HepG2 (cell line): Measurements from ENCODE around the gene RBM34. TPM values are rescaled to one million over a fixed set of nuclear protein-coding genes. Genes with fewer than 3 reads are reported as not detected.

Source experiments
- ATF1 ChIP-seq: IDR thresholded peaks from 2 replicates; pipeline ENCODE4 v1.6.1; 2016; ENCODE audit warnings: mild to moderate bottlenecking, control low read depth
- CBFB ChIP-seq: sonication (generic); formaldehyde crosslinking; IDR thresholded peaks from 2 replicates; pipeline ENCODE4 v1.4.0; 2020; ENCODE audit warnings: missing genetic modification reagents
- CBX1 ChIP-seq: IDR thresholded peaks from one replicate; pipeline ENCODE4 v1.6.1; 2016; ENCODE audit warnings: antibody characterized with exemption, low read depth
- ELK4 ChIP-seq: sonication (generic); formaldehyde crosslinking; IDR thresholded peaks from 2 replicates; pipeline ENCODE4 v1.9.0; 2021; ENCODE audit warnings: missing genetic modification reagents, borderline replicate concordance
- HMGA1 ChIP-seq: sonication (generic); formaldehyde crosslinking; conservative IDR thresholded peaks from 2 replicates; pipeline ENCODE4 v1.4.0; 2020; ENCODE audit warnings: missing genetic modification reagents
- JUND ChIP-seq: sonication (generic); formaldehyde crosslinking; IDR thresholded peaks from 2 replicates; pipeline ENCODE4 v1.8.0; 2022; ENCODE audit warnings: mild to moderate bottlenecking, missing genetic modification reagents
- REL ChIP-seq: sonication (generic); formaldehyde crosslinking; conservative IDR thresholded peaks from 2 replicates; pipeline ENCODE4 v1.8.0; 2022; ENCODE audit warnings: mild to moderate bottlenecking, missing genetic modification reagents, moderate library complexity
- SALL2 ChIP-seq: sonication (generic); formaldehyde crosslinking; IDR thresholded peaks from 2 replicates; pipeline ENCODE4 v1.8.1; 2023; ENCODE audit warnings: mild to moderate bottlenecking, missing genetic modification reagents, inconsistent platforms
- TGIF2 ChIP-seq: IDR thresholded peaks from 2 replicates; pipeline ENCODE4 v1.6.1; 2016; ENCODE audit warnings: control low read depth, missing compliant biosample characterization
- TSC22D2 ChIP-seq: sonication (generic); formaldehyde crosslinking; IDR thresholded peaks from 2 replicates; pipeline ENCODE4 v1.5.1; 2020; ENCODE audit warnings: missing genetic modification reagents, mild to moderate bottlenecking, borderline replicate concordance
- ZNF205 ChIP-seq: IDR thresholded peaks from 2 replicates; pipeline ENCODE4 v1.6.1; 2018; ENCODE audit warnings: missing biosample characterization, missing genetic modification reagents
- ZNF280D ChIP-seq: sonication (generic); formaldehyde crosslinking; IDR thresholded peaks from 2 replicates; pipeline ENCODE4 v1.5.1; 2020; ENCODE audit warnings: mild to moderate bottlenecking, missing genetic modification reagents
- ZNF34 ChIP-seq: sonication (generic); formaldehyde crosslinking; IDR thresholded peaks from 2 replicates; pipeline ENCODE4 v1.4.0; 2020; ENCODE audit warnings: mild to moderate bottlenecking, missing genetic modification reagents, borderline replicate concordance
- ZNF441 ChIP-seq: sonication (generic); formaldehyde crosslinking; IDR thresholded peaks from 2 replicates; pipeline ENCODE4 v1.7.0; 2021; ENCODE audit warnings: missing genetic modification reagents, borderline replicate concordance
- ZNF576 ChIP-seq: sonication (generic); formaldehyde crosslinking; IDR thresholded peaks from 2 replicates; pipeline ENCODE4 v1.4.0; 2020; ENCODE audit warnings: mild to moderate bottlenecking, missing genetic modification reagents
- ZNF598 ChIP-seq: sonication (generic); formaldehyde crosslinking; IDR thresholded peaks from 2 replicates; pipeline ENCODE4 v1.5.1; 2020; ENCODE audit warnings: mild to moderate bottlenecking, missing genetic modification reagents, borderline replicate concordance
- ZNF605 ChIP-seq: sonication (generic); formaldehyde crosslinking; IDR thresholded peaks from 2 replicates; pipeline ENCODE4 v1.8.0; 2022; ENCODE audit warnings: mild to moderate bottlenecking, missing genetic modification reagents
- ZNF772 ChIP-seq: sonication (generic); formaldehyde crosslinking; IDR thresholded peaks from 2 replicates; pipeline ENCODE4 v1.5.0; 2020; ENCODE audit warnings: mild to moderate bottlenecking, missing genetic modification reagents
- ZNF792 ChIP-seq: IDR thresholded peaks from 2 replicates; pipeline ENCODE4 v1.6.1; 2016
- polyA plus RNA-seq, 8 experiments: library from polyadenylated mRNA; depleted of rRNA in 3 of 8; stranded (reverse) in 7 of 8; unstranded in 1 of 8; fragments of >200 nt; fragmentation: Illumina TruSeq in 4 of 8; extraction: Trizol in 4 of 8; gene quantifications; 2 replicates each; pipeline versions ENCODE4 v1.2.1 to v1.2.3, GENCODE V29; 2011 to 2016; ENCODE audit warnings: low read depth in 4 of 8, missing spikeins in 1 of 8, mixed read lengths in 1 of 8; ENCODE audit not compliant: insufficient read depth in 1 of 8
- total RNA-seq, 5 experiments: library from RNA; depleted of rRNA; stranded (reverse); fragments of >200 nt; fragmentation: Illumina TruSeq; extraction: Trizol; gene quantifications; 2 replicates each; pipeline ENCODE4 v1.2.3, GENCODE V29; 2016; ENCODE audit warnings: low read depth in 1 of 5
- TF ChIP-seq, protein P1 (sequence below): sonication (generic); formaldehyde crosslinking; IDR thresholded peaks from 2 replicates; pipeline ENCODE4 v1.4.0; 2020; ENCODE audit warnings: missing genetic modification reagents
- TF ChIP-seq, protein P2 (sequence below): sonication (generic); formaldehyde crosslinking; IDR thresholded peaks from 2 replicates; pipeline ENCODE4 v1.8.0; 2022; ENCODE audit warnings: mild to moderate bottlenecking, missing genetic modification reagents; ENCODE audit not compliant: insufficient replicate concordance

The RBM34 gene
- total and polyA plus RNA-seq, 2 of the 13 experiments (the other 11 are each of a cell fraction or from before 2014, with no cell fraction given), result 34.7 to 73.0 TPM

- TF ChIP-seq, protein P1, sequence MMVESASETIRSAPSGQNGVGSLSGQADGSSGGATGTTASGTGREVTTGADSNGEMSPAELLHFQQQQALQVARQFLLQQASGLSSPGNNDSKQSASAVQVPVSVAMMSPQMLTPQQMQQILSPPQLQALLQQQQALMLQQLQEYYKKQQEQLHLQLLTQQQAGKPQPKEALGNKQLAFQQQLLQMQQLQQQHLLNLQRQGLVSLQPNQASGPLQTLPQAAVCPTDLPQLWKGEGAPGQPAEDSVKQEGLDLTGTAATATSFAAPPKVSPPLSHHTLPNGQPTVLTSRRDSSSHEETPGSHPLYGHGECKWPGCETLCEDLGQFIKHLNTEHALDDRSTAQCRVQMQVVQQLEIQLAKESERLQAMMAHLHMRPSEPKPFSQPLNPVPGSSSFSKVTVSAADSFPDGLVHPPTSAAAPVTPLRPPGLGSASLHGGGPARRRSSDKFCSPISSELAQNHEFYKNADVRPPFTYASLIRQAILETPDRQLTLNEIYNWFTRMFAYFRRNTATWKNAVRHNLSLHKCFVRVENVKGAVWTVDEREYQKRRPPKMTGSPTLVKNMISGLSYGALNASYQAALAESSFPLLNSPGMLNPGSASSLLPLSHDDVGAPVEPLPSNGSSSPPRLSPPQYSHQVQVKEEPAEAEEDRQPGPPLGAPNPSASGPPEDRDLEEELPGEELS, result peak; percentile 80
- TF ChIP-seq HMGA1 (CRISPR knock-in tag), result no peak
- peak; percentile 16; the same call in 1 of the 2 replicates for TF ChIP-seq CBFB
- TF ChIP-seq, protein P2, sequence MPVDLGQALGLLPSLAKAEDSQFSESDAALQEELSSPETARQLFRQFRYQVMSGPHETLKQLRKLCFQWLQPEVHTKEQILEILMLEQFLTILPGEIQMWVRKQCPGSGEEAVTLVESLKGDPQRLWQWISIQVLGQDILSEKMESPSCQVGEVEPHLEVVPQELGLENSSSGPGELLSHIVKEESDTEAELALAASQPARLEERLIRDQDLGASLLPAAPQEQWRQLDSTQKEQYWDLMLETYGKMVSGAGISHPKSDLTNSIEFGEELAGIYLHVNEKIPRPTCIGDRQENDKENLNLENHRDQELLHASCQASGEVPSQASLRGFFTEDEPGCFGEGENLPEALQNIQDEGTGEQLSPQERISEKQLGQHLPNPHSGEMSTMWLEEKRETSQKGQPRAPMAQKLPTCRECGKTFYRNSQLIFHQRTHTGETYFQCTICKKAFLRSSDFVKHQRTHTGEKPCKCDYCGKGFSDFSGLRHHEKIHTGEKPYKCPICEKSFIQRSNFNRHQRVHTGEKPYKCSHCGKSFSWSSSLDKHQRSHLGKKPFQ (CRISPR knock-in tag), result peak; percentile 98
- TF ChIP-seq ZNF280D, result peak; percentile 75
- TF ChIP-seq TGIF2 (CRISPR knock-in tag), result no peak; the same call in none of the 2 replicates
- TF ChIP-seq ZNF605 (CRISPR knock-in tag), result peak; percentile 99
- peak; percentile 25; the same call in 1 of the 2 replicates for TF ChIP-seq ZNF205 (CRISPR knock-in tag)
- peak; percentile 94 for TF ChIP-seq ZNF792
- peak; percentile 83; the same call in 1 of the 2 replicates for TF ChIP-seq SALL2 (CRISPR knock-in tag)
- no peak for TF ChIP-seq JUND (CRISPR knock-in tag)
- no peak for TF ChIP-seq ZNF34 (CRISPR knock-in tag)
- 0 out of 2 replicates have a peak, but pooled peaks have one; percentile 20 for TF ChIP-seq ATF1 (CRISPR knock-in tag)
- peak; percentile 85 for TF ChIP-seq TSC22D2 (CRISPR knock-in tag)
- no peak for TF ChIP-seq REL (CRISPR knock-in tag)
- TF ChIP-seq ZNF441 (CRISPR knock-in tag), result peak; percentile 92
- peak; percentile 49 for TF ChIP-seq CBX1
- no peak; the same call in 1 of the 2 replicates for TF ChIP-seq ELK4 (CRISPR knock-in tag)
- 0 out of 2 replicates have a peak, but pooled peaks have one; percentile 82 for TF ChIP-seq ZNF576 (CRISPR knock-in tag)
- TF ChIP-seq ZNF772 (CRISPR knock-in tag), result peak; percentile 90
- TF ChIP-seq ZNF598, result peak; percentile 89
Observed at GRCh38 chr1:235160957-235161684, at the start of gene RBM34 (continued).
